NT2/D1 (cell line): ENCODE measurements around the gene SYN1.

Experiments
- SUZ12 ChIP-seq: IDR thresholded peaks from 2 replicates; pipeline ENCODE4 v1.6.1; 2011; ENCODE audit not compliant: insufficient read length, insufficient read depth; ENCODE audit errors: extremely low read depth
- YY1 ChIP-seq: IDR thresholded peaks from 2 replicates; pipeline ENCODE4 v1.6.1; 2011; ENCODE audit not compliant: insufficient read length, insufficient read depth

DNA sequence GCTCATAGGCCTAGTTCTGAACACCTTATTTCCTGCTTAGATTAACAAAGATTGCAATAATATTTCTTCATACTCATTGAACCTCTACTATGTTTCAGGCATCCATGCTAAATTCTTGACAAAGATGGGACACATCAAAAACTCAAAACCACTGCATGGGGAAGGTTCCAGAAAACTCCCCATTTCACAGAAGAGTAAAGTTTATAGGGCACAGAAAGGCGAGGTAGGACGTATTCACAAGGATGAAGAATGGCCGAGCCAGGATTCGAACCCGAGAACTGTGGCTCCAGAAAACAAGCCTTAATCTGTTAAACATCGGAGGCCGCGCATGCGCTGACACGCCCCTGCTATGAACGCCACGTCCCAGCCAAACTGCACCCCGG is 38.6 kb upstream of the SYN1 start:
- no peak for TF ChIP-seq YY1
- TF ChIP-seq SUZ12: no peak
